Right atrium auricular region (tissue), 2 donors: ENCODE results near the gene MAP7D3. TPM values are rescaled to one million over a fixed set of nuclear protein-coding genes. Genes with fewer than 3 reads are reported as not detected.
A peak's percentile ranks its signal among the peaks of the same experiment; 100 is the strongest.

ENCODE experiments used
- DNase-seq: peaks from one replicate; pipeline ENCODE4 v3.0.0-alpha.2; 2019; ENCODE audit warnings: low spot score
- H3K27ac ChIP-seq, 2 donors: fragments of 200-600 bp; sonication (generic); 1 replicate in 1 of 2; 2 replicates in 1 of 2; pipeline ENCODE4 v1.5.1; 2016 to 2019
- H3K27me3 ChIP-seq, 2 donors: fragments of 200-600 bp; sonication (generic); one replicate each; pipeline versions ENCODE4 v1.5.1 to v1.6.0; 2017 to 2019
- H3K36me3 ChIP-seq: fragments of 200-600 bp; sonication (generic); one replicate; pipeline ENCODE4 v1.5.1; 2016
- H3K4me1 ChIP-seq, 2 donors: fragments of 200-600 bp; sonication (generic); one replicate each; pipeline versions ENCODE4 v1.5.1 to v1.6.0; 2017 to 2019
- H3K4me3 ChIP-seq, 2 donors: fragments of 200-600 bp; sonication (generic); 1 replicate in 1 of 2; 2 replicates in 1 of 2; pipeline ENCODE4 v1.5.1; 2017 to 2019; ENCODE audit warnings: mild to moderate bottlenecking in 1 of 2, moderate library complexity in 1 of 2
- H3K9me3 ChIP-seq, 2 donors: fragments of 200-600 bp; sonication (generic); one replicate each; pipeline ENCODE4 v1.5.1; 2019
- total RNA-seq, 2 donors: library from RNA; depleted of rRNA; stranded (reverse); fragments of >200 nt; gene quantifications; one replicate each; pipeline ENCODE4 v1.1.0, GENCODE V29; 2016
- TF ChIP-seq, protein P1 (sequence below), 2 donors: fragments of 200-600 bp; sonication (generic); IDR thresholded peaks; one replicate each; pipeline ENCODE4 v1.5.1; 2019; ENCODE audit warnings: antibody characterized with exemption in 2 of 2

The MAP7D3 gene
- total RNA-seq, 2 donors from 2014 or later = 10.8 to 13.4 TPM

DNA sequence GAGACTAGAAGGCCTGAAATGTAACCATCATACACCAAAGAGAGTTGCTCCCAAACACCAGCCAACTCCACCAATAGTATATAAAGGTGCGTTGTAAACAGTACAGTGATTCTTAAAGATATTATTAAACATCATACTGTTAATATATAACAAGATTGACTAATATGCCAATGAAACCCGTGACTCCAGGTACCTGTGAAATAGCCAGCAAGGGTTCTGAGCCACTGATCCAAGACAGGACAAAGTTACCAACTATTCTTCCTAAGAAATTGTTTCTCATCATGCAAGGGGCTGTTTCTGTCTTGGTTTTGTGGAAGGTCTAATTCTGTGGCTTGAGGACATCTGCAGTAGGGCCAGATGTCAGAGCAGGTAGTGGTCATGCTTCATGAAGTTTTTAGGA lies 56.7 kb downstream of the MAP7D3 start:
- H3K9me3 ChIP-seq = no peaks in the 10 kb centered on the region
- DNase-seq = no peak
- peaks cover 0 to 67% of the 10 kb centered on the region in 2 donors for H3K4me1 ChIP-seq

DNA sequence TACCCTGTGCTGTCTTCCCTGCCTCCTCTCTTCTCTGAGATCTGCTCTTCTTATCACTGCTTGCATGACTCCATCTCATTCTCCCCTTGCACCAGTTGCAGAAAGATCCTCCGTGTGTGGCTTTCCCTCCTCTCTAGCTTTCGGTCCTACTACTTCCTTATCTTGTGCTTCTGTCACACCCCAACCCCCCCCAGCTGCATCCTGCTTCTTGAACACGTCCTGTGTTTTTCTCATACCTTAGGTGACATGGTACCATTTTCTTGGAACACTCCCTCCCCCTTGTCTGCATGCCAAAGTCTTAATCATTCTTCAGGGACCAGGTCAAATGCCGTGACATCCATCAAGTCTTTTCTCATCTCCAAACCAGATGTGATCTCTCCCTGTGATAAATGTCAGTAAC lies 57.4 kb downstream of the MAP7D3 start:
- Histone ChIP-seq H3K4me1 (peaks cover 0 to 73% of the 10 kb centered on the region in 2 donors), H3K9me3 (no peaks in the 10 kb centered on the region), H3K27ac (peak overlapping the region in 1 of 2 donors; percentile 84), H3K4me3 (no peak overlapping the region), H3K27me3 (no peaks in the 10 kb centered on the region), H3K36me3 (peaks cover 9% of the 10 kb centered on the region)
- DNase-seq = no peak
- TF ChIP-seq, protein P1, sequence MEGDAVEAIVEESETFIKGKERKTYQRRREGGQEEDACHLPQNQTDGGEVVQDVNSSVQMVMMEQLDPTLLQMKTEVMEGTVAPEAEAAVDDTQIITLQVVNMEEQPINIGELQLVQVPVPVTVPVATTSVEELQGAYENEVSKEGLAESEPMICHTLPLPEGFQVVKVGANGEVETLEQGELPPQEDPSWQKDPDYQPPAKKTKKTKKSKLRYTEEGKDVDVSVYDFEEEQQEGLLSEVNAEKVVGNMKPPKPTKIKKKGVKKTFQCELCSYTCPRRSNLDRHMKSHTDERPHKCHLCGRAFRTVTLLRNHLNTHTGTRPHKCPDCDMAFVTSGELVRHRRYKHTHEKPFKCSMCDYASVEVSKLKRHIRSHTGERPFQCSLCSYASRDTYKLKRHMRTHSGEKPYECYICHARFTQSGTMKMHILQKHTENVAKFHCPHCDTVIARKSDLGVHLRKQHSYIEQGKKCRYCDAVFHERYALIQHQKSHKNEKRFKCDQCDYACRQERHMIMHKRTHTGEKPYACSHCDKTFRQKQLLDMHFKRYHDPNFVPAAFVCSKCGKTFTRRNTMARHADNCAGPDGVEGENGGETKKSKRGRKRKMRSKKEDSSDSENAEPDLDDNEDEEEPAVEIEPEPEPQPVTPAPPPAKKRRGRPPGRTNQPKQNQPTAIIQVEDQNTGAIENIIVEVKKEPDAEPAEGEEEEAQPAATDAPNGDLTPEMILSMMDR (IDR thresholded peaks at IDR 0.05) = no peak

More for the DNA sequence above, 56.7 kb downstream of the MAP7D3 start:
- TF ChIP-seq, protein P1 (IDR thresholded peaks at IDR 0.05) = no peak
- Histone ChIP-seq H3K27ac (peak overlapping the region; percentile 58 to 84), H3K36me3 (peaks cover 17% of the 10 kb centered on the region), H3K27me3 (no peaks in the 10 kb centered on the region), H3K4me3 (no peak overlapping the region)

DNA sequence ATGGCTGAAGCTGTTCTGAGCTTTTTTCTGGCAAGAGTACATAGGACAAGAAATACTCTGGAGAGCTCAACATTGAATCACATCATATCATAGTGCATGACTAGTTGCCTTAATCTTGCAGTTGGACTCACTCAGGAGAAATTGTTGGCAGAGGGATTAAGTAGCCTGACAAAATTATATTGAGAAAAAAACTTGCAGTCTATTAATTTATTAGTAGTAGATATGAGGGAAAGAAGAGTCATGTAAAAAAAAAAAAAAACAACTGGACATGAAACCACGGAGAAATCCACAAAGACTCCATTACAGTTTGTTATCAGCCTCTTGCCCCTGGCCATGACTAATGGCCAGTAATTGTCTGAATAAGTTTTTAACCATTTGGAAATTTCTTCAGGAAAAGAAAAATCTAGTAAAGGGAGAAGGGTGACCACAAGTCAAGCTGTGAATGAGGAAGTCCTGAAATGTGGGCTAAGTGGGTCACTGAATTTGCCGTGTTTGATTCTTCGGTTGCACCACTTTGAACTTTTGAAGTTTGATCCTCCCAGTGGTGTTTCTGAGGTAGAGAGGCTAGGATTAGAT lies 58.3 kb downstream of the MAP7D3 start:
- Histone ChIP-seq H3K4me3 (no peak overlapping the region), H3K27me3 (no peaks in the 10 kb centered on the region), H3K9me3 (no peaks in the 10 kb centered on the region), H3K36me3 (peaks cover under 1% of the 10 kb centered on the region), H3K27ac (peak overlapping the region; percentile 68 to 84), H3K4me1 (peaks cover 0 to 77% of the 10 kb centered on the region in 2 donors)
- DNase-seq = no peak
- TF ChIP-seq, protein P1 (IDR thresholded peaks at IDR 0.05) = no peak

DNA sequence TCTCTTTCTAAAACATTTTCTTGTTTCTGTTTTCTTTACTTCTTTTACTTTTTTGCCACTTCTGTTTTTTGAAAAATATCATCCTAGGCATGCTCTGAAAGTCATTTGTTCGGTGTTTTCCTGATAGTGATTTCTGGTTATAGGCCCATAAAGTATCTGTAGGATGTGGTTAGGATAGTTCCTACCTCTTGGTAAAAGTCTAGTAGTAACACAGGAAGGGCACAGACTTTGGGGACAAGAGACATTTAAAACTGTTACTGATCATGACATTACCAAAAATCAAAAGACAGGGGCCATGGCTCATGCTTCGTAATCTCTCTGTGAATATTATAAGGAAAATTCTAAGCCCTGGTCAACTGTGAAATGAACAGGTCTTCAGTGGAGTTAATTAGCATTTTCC lies 59.1 kb downstream of the MAP7D3 start:
- DNase-seq = no peak
- Histone ChIP-seq H3K27me3 (no peaks in the 10 kb centered on the region), H3K4me3 (no peak overlapping the region), H3K9me3 (no peaks in the 10 kb centered on the region), H3K36me3 (no peaks in the 10 kb centered on the region), H3K4me1 (peaks cover 0 to 77% of the 10 kb centered on the region in 2 donors), H3K27ac (peak overlapping the region; percentile 68 to 84)
- TF ChIP-seq, protein P1 (IDR thresholded peaks at IDR 0.05) = no peak

DNA sequence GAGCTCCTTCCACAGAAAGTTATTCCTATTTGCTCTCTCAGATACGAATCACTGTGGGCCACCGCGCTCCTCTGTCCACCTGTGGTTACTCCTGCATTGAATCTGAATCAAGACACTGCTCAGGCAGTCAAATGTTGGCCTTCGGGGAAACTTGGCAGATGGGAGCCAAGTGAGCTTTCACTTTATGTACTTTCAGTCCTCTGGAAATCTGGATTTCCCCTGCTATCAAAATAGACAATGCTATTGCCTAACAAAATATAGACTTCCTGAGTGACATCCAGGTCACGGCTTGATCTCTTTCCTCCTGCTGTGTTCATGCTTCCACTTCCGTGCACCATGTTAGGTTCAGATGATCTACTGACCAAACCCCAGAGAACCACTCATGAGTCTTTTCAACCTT lies 60.0 kb downstream of the MAP7D3 start:
- no peak overlapping the region for H3K4me3 ChIP-seq
- no peaks in the 10 kb centered on the region for H3K27me3 ChIP-seq
- H3K27ac ChIP-seq = peak overlapping the region; percentile 12 to 84
- no peak for DNase-seq
- H3K4me1 ChIP-seq = peaks cover 0 to 74% of the 10 kb centered on the region in 2 donors
- TF ChIP-seq, protein P1 (IDR thresholded peaks at IDR 0.05) = no peak
- H3K36me3 ChIP-seq = no peaks in the 10 kb centered on the region
- H3K9me3 ChIP-seq = no peaks in the 10 kb centered on the region
